IMR-90 (cell line): Measurements from ENCODE around the gene IGHMBP2. TPM values are rescaled to one million over a fixed set of nuclear protein-coding genes. Genes with fewer than 3 reads are reported as not detected.

Experiments
- ATAC-seq: fragments of 200-7000 bp; cut with Tn5 transposase; 2 replicates; pipeline ENCODE4 v1.9.1; 2020; ENCODE audit warnings: low read depth, mild to moderate bottlenecking, moderate library complexity
- BruUV-seq: library from RNA; stranded (reverse); fragments of 400-500 nt; replicated peaks from 2 replicates; lab custom pipeline; 2021; lab: Mats Ljungman, UMichigan
- CTCF ChIA-PET: fragments of 300-600 bp; formaldehyde crosslinking; extraction: SDS; loops from one replicate; lab custom pipeline; 2021; ENCODE audit warnings: antibody characterized with exemption; lab: Yijun Ruan, JAX
- POLR2A ChIA-PET: fragments of 300-600 bp; sonication (Branson Sonifier 250); formaldehyde crosslinking; loops from one replicate; lab custom pipeline; 2022; ENCODE audit warnings: antibody characterized with exemption; ENCODE audit not compliant: unreplicated experiment; lab: Charles Lee
- DNase-seq: peaks from one replicate; pipeline ENCODE4 v3.0.0; 2013
- H2AFZ ChIP-seq: replicated peaks from 2 replicates; pipeline ENCODE3; 2013; ENCODE audit warnings: low read length, mild to moderate bottlenecking; ENCODE audit not compliant: poor library complexity
- H2AK5ac ChIP-seq: 2 replicates; pipeline ENCODE4 v1.6.1; 2013; ENCODE audit warnings: low read depth, low read length, inconsistent platforms
- H2AK9ac ChIP-seq: replicated peaks from 2 replicates; pipeline ENCODE3; 2013; ENCODE audit warnings: mild to moderate bottlenecking, low read depth, low read length, moderate library complexity; ENCODE audit not compliant: poor library complexity
- H2BK120ac ChIP-seq: 2 replicates; pipeline ENCODE4 v1.6.1; 2013; ENCODE audit warnings: low read depth, low read length, inconsistent platforms
- H2BK15ac ChIP-seq: 3 replicates; pipeline ENCODE4 v1.6.1; 2013; ENCODE audit warnings: low read depth, low read length, inconsistent platforms
- H2BK20ac ChIP-seq: 2 replicates; pipeline ENCODE4 v1.6.1; 2013; ENCODE audit warnings: low read depth, mild to moderate bottlenecking, inconsistent platforms, low read length, moderate library complexity
- H2BK5ac ChIP-seq: 2 replicates; pipeline ENCODE4 v1.6.1; 2013; ENCODE audit warnings: mild to moderate bottlenecking, low read depth, low read length, inconsistent platforms; ENCODE audit not compliant: poor library complexity, severe bottlenecking
- H3K14ac ChIP-seq: replicated peaks from 2 replicates; pipeline ENCODE4 v1.6.1; 2013; ENCODE audit warnings: low read depth, low read length, inconsistent platforms
- H3K18ac ChIP-seq: 2 replicates; pipeline ENCODE4 v1.6.1; 2013; ENCODE audit warnings: low read depth, low read length, control low read depth
- H3K23ac ChIP-seq: 2 replicates; pipeline ENCODE4 v1.6.1; 2013; ENCODE audit warnings: low read depth, low read length, inconsistent platforms
- H3K27ac ChIP-seq: 2 replicates; pipeline ENCODE4 v1.5.1; 2013; ENCODE audit warnings: mild to moderate bottlenecking, control low read depth, low read length; ENCODE audit not compliant: insufficient read depth
- H3K27me3 ChIP-seq: 2 replicates; pipeline ENCODE4 v1.6.1; 2013; ENCODE audit warnings: low read length; ENCODE audit not compliant: control insufficient read depth, insufficient read depth
- H3K36me3 ChIP-seq: 2 replicates; pipeline ENCODE4 v1.6.1; 2013; ENCODE audit warnings: low read length, mixed read lengths; ENCODE audit not compliant: control insufficient read depth, insufficient read depth
- H3K4ac ChIP-seq: 2 replicates; pipeline ENCODE4 v1.6.1; 2013; ENCODE audit warnings: low read depth, low read length, inconsistent platforms
- H3K4me1 ChIP-seq: 2 replicates; pipeline ENCODE4 v1.6.1; 2013; ENCODE audit warnings: low read length, mixed read lengths; ENCODE audit not compliant: control insufficient read depth, insufficient read depth
- H3K4me2 ChIP-seq: 2 replicates; pipeline ENCODE4 v1.6.1; 2013; ENCODE audit warnings: low read depth, mild to moderate bottlenecking, control low read depth, low read length, moderate library complexity
- H3K4me3 ChIP-seq: 2 replicates; pipeline ENCODE4 v1.5.1; 2013; ENCODE audit warnings: low read depth, mild to moderate bottlenecking, control low read depth, low read length, moderate library complexity; ENCODE audit not compliant: insufficient read depth
- H3K56ac ChIP-seq: 2 replicates; pipeline ENCODE4 v1.6.1; 2013; ENCODE audit warnings: low read length, inconsistent platforms; ENCODE audit not compliant: insufficient read depth; ENCODE audit errors: extremely low read depth
- H3K79me1 ChIP-seq, 2 experiments: 2 replicates each; pipeline ENCODE4 v1.6.1; 2013; ENCODE audit warnings: low read length in 2 of 2, inconsistent platforms in 1 of 2, low read depth in 1 of 2
- H3K9ac ChIP-seq: 2 replicates; pipeline ENCODE4 v1.6.1; 2013; ENCODE audit warnings: low read depth, low read length, control low read depth
- H3K9me1 ChIP-seq: 2 replicates; pipeline ENCODE4 v1.6.1; 2013; ENCODE audit warnings: low read length, inconsistent platforms; ENCODE audit not compliant: insufficient read depth
- H3K9me3 ChIP-seq: 2 replicates; pipeline ENCODE4 v1.6.1; 2013; ENCODE audit warnings: low read length; ENCODE audit not compliant: control insufficient read depth, insufficient read depth
- H4K20me1 ChIP-seq: 2 replicates; pipeline ENCODE4 v1.6.1; 2013; ENCODE audit warnings: low read length, inconsistent platforms; ENCODE audit not compliant: insufficient read depth
- H4K5ac ChIP-seq: 2 replicates; pipeline ENCODE4 v1.6.1; 2013; ENCODE audit warnings: mild to moderate bottlenecking, low read depth, low read length, control low read depth
- H4K8ac ChIP-seq, 2 experiments: 2 replicates each; pipeline ENCODE4 v1.6.1; 2013; ENCODE audit warnings: low read depth in 2 of 2, low read length in 2 of 2, control low read depth in 1 of 2, inconsistent platforms in 1 of 2
- H4K91ac ChIP-seq: 2 replicates; pipeline ENCODE4 v1.6.1; 2013; ENCODE audit warnings: low read depth, low read length, inconsistent platforms; ENCODE audit not compliant: insufficient read depth
- BHLHE40 ChIP-seq: fragments of 150-350 bp; IDR thresholded peaks from 2 replicates; pipeline ENCODE4 v1.6.1; 2016; ENCODE audit warnings: mild to moderate bottlenecking, low read depth, low read length
- CEBPB ChIP-seq: IDR thresholded peaks from 2 replicates; pipeline ENCODE4 v1.6.1; 2012; ENCODE audit warnings: low read depth, low read length, improper control_type of control experiment
- CHD1 ChIP-seq: IDR thresholded peaks from 2 replicates; pipeline ENCODE4 v1.6.1; 2012; ENCODE audit warnings: low read depth, low read length, improper control_type of control experiment
- FOS ChIP-seq: fragments of 150-350 bp; IDR thresholded peaks from 2 replicates; pipeline ENCODE4 v1.6.1; 2016; ENCODE audit warnings: low read depth, low read length
- MAFK ChIP-seq: IDR thresholded peaks from 2 replicates; pipeline ENCODE4 v1.6.1; 2012; ENCODE audit warnings: low read depth, low read length, improper control_type of control experiment
- MAZ ChIP-seq: IDR thresholded peaks from 2 replicates; pipeline ENCODE4 v1.6.1; 2012; ENCODE audit warnings: low read depth, mild to moderate bottlenecking, low read length, improper control_type of control experiment, moderate library complexity, borderline replicate concordance
- POLR2A ChIP-seq: IDR thresholded peaks from 2 replicates; pipeline ENCODE4 v1.6.1; 2012; ENCODE audit warnings: mild to moderate bottlenecking, low read depth, low read length
- RAD21 ChIP-seq: IDR thresholded peaks from 2 replicates; pipeline ENCODE4 v1.6.1; 2012; ENCODE audit warnings: low read length, improper control_type of control experiment
- RCOR1 ChIP-seq: IDR thresholded peaks from 2 replicates; pipeline ENCODE4 v1.6.1; 2012; ENCODE audit warnings: mild to moderate bottlenecking, low read length, improper control_type of control experiment; ENCODE audit not compliant: insufficient replicate concordance
- RFX5 ChIP-seq: IDR thresholded peaks from 2 replicates; pipeline ENCODE4 v1.8.0; 2012; ENCODE audit warnings: low read depth, mild to moderate bottlenecking, low read length, moderate library complexity
- SMC3 ChIP-seq: fragments of 150-350 bp; IDR thresholded peaks from 2 replicates; pipeline ENCODE4 v1.6.1; 2016; ENCODE audit warnings: low read depth, mild to moderate bottlenecking, antibody characterized with exemption, low read length, moderate library complexity
- WGBS, 2 experiments: methylation state at CpG; one replicate each; pipeline versions ENCODE4 v1.1.5 to v1.1.7; 2013; ENCODE audit warnings: missing lambda C conversion rate in 2 of 2; ENCODE audit not compliant: insufficient read length in 1 of 2; ENCODE audit errors: extremely low coverage in 2 of 2; 5-methylcytosine and 5-hydroxymethylcytosine counted together
- dilution Hi-C: fragments of 300-500 bp; cut with HindIII; formaldehyde crosslinking; loops from one replicate; pipeline ENCODE4 v1.14.3; 2018; ENCODE audit warnings: low sequenced_read_pairs; ENCODE audit not compliant: unreplicated experiment
- in situ Hi-C: fragments of 300-500 bp; cut with MboI; formaldehyde crosslinking; loops from 3 replicates; pipeline ENCODE4 v1.14.3; 2019; ENCODE audit warnings: low sequenced_read_pairs, inconsistent platforms, mixed read lengths
- intact Hi-C: fragments of 100-400 bp; cut with micrococcal nuclease; formaldehyde crosslinking; loops from 2 replicates; pipeline ENCODE4 v1.10.0; 2022
- polyA plus RNA-seq, 3 experiments: library from polyadenylated mRNA; depleted of rRNA; stranded (reverse); fragments of >200 nt; gene quantifications; 2 replicates each; pipeline ENCODE4 v1.2.3, GENCODE V29; 2012; ENCODE audit warnings: low replicate concordance in 1 of 3
- total RNA-seq: library from RNA; depleted of rRNA; stranded (reverse); fragments of >200 nt; gene quantifications from 2 replicates; pipeline ENCODE4 v1.2.3, GENCODE V29; 2012
- TF ChIP-seq, protein P1 (sequence below): fragments of 150-350 bp; IDR thresholded peaks from 2 replicates; pipeline ENCODE4 v1.6.1; 2017; ENCODE audit warnings: mild to moderate bottlenecking, antibody characterized with exemption, low read length, low read depth
- TF ChIP-seq, protein P2 (sequence below): fragments of 150-350 bp; IDR thresholded peaks from 2 replicates; pipeline ENCODE4 v1.6.1; 2016; ENCODE audit warnings: low read depth, mild to moderate bottlenecking, low read length, moderate library complexity, borderline replicate concordance
- TF ChIP-seq, protein P3 (sequence below): conservative IDR thresholded peaks from 2 replicates; pipeline ENCODE4 v1.5.1; 2012; ENCODE audit warnings: mild to moderate bottlenecking, low read depth, low read length, improper control_type of control experiment

The IGHMBP2 gene
- total and polyA plus RNA-seq, 2 of the 4 experiments (the other 2 are of a cell fraction) = 4.5 to 11.1 TPM

DNA sequence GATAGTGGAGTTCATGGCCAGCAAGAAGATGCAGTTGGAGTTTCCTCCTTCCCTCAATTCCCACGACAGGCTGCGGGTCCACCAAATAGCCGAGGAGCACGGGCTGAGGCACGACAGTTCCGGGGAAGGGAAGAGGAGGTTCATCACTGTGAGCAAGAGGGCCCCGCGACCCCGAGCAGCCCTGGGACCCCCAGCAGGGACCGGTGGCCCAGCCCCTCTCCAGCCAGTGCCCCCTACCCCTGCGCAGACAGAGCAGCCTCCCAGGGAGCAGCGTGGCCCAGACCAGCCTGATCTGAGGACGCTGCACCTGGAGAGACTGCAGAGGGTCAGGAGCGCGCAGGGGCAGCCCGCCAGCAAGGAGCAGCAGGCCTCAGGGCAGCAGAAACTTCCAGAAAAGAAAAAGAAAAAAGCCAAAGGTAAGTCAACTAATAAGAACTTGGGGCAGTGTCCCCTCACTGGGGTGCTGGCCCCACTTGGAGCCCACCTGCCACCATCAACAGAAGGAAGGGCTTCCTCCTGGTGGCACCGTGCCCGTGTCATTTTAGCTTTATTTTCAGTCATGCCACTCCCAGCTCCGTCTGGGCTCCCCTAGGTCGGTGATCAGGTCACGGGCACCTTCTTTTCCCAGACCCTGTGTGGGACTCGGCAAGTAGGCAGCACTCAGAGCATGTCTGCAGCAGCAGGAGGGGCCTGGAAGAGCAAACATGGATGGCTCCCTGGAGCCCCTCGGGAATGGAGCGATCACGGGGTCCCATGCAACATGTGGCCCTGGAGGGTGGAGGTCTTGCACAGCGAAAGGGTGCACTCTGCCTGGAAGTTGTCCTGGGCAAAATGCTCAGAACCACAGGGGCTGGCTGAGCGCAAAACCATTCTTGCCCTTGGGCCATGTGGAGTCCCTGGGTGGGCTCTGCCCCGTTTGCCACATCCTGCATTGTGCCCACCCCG is 33.3 kb downstream of the IGHMBP2 start:
- H3K4me1 ChIP-seq = peaks cover 2% of the 10 kb centered on the region; the same call in 1 of the 2 replicates
- H2BK120ac ChIP-seq = no peak overlapping the region
- no peak overlapping the region for H3K4ac ChIP-seq
- no peak overlapping the region for H2BK20ac ChIP-seq
- no peak overlapping the region for H2BK15ac ChIP-seq
- ATAC-seq = no peak
- no peaks in the 10 kb centered on the region for H3K79me1 ChIP-seq
- ChIA-PET POLR2A (no interaction called here), CTCF (no interaction called here)
- H3K4me3 ChIP-seq = no peak overlapping the region
- H4K5ac ChIP-seq = no peak overlapping the region
- no peak overlapping the region for H3K18ac ChIP-seq
- dilution Hi-C loops = no loop called here
- H3K27me3 ChIP-seq = no peaks in the 10 kb centered on the region
- no peak overlapping the region for H3K56ac ChIP-seq
- 96% methylated on average over 15 of the region's 29 CpGs; no CpG with 5 or more reads in 1 of the 2 experiments for WGBS, 2 experiments
- no peak overlapping the region for H3K27ac ChIP-seq
- no peaks in the 10 kb centered on the region for H4K20me1 ChIP-seq
- no peak overlapping the region for H2AK9ac ChIP-seq
- BruUV-seq = no TSS peak
- H2AK5ac ChIP-seq = no peak overlapping the region
- H4K91ac ChIP-seq = no peak overlapping the region
- H3K9me1 ChIP-seq = peaks cover 4% of the 10 kb centered on the region; the same call in 1 of the 2 replicates
- no peak overlapping the region for H3K4me2 ChIP-seq
- no peak for DNase-seq
- in situ Hi-C loops = loop anchor here (25.0 kb wide), 1 partner anchor 725 kb away; no protein-coding TSS in a partner anchor
- intact Hi-C loops = no loop called here
- H3K14ac ChIP-seq = no peak overlapping the region
- no peak overlapping the region for H3K23ac ChIP-seq
- H2AFZ ChIP-seq = no peak overlapping the region
- H3K9ac ChIP-seq = no peak overlapping the region
- no peaks in the 10 kb centered on the region for H3K9me3 ChIP-seq
- no peak overlapping the region for H2BK5ac ChIP-seq
- peaks cover 70% of the 10 kb centered on the region for H3K36me3 ChIP-seq
- H4K8ac ChIP-seq = no peak overlapping the region
- no peak for TF ChIP-seq MAFK
- TF ChIP-seq RCOR1 = no peak
- no peak for TF ChIP-seq SMC3
- no peak for TF ChIP-seq FOS
- TF ChIP-seq, protein P1, sequence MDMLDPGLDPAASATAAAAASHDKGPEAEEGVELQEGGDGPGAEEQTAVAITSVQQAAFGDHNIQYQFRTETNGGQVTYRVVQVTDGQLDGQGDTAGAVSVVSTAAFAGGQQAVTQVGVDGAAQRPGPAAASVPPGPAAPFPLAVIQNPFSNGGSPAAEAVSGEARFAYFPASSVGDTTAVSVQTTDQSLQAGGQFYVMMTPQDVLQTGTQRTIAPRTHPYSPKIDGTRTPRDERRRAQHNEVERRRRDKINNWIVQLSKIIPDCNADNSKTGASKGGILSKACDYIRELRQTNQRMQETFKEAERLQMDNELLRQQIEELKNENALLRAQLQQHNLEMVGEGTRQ = no peak
- no peak for TF ChIP-seq BHLHE40
- TF ChIP-seq MAZ = no peak
- no peak for TF ChIP-seq RFX5
- TF ChIP-seq, protein P2, sequence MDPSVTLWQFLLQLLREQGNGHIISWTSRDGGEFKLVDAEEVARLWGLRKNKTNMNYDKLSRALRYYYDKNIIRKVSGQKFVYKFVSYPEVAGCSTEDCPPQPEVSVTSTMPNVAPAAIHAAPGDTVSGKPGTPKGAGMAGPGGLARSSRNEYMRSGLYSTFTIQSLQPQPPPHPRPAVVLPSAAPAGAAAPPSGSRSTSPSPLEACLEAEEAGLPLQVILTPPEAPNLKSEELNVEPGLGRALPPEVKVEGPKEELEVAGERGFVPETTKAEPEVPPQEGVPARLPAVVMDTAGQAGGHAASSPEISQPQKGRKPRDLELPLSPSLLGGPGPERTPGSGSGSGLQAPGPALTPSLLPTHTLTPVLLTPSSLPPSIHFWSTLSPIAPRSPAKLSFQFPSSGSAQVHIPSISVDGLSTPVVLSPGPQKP = no peak
- TF ChIP-seq POLR2A = no peak
- no peak for TF ChIP-seq CHD1
- no peak for TF ChIP-seq CEBPB
- no peak for TF ChIP-seq RAD21
- TF ChIP-seq, protein P3, sequence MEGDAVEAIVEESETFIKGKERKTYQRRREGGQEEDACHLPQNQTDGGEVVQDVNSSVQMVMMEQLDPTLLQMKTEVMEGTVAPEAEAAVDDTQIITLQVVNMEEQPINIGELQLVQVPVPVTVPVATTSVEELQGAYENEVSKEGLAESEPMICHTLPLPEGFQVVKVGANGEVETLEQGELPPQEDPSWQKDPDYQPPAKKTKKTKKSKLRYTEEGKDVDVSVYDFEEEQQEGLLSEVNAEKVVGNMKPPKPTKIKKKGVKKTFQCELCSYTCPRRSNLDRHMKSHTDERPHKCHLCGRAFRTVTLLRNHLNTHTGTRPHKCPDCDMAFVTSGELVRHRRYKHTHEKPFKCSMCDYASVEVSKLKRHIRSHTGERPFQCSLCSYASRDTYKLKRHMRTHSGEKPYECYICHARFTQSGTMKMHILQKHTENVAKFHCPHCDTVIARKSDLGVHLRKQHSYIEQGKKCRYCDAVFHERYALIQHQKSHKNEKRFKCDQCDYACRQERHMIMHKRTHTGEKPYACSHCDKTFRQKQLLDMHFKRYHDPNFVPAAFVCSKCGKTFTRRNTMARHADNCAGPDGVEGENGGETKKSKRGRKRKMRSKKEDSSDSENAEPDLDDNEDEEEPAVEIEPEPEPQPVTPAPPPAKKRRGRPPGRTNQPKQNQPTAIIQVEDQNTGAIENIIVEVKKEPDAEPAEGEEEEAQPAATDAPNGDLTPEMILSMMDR = no peak
